AG09319 (cell line): ENCODE measurements around the gene AOC2.

Experiments
- DNase-seq: peaks from one replicate; pipeline ENCODE4 v3.0.0-alpha.2; 2010; ENCODE audit warnings: low read depth; ENCODE audit errors: extremely low read depth
- TF ChIP-seq, protein P1 (sequence below): IDR thresholded peaks from 2 replicates; pipeline ENCODE4 v1.5.1; 2011; ENCODE audit warnings: low read depth, mild to moderate bottlenecking, inconsistent platforms, low read length, moderate library complexity

Gene AOC2

DNA sequence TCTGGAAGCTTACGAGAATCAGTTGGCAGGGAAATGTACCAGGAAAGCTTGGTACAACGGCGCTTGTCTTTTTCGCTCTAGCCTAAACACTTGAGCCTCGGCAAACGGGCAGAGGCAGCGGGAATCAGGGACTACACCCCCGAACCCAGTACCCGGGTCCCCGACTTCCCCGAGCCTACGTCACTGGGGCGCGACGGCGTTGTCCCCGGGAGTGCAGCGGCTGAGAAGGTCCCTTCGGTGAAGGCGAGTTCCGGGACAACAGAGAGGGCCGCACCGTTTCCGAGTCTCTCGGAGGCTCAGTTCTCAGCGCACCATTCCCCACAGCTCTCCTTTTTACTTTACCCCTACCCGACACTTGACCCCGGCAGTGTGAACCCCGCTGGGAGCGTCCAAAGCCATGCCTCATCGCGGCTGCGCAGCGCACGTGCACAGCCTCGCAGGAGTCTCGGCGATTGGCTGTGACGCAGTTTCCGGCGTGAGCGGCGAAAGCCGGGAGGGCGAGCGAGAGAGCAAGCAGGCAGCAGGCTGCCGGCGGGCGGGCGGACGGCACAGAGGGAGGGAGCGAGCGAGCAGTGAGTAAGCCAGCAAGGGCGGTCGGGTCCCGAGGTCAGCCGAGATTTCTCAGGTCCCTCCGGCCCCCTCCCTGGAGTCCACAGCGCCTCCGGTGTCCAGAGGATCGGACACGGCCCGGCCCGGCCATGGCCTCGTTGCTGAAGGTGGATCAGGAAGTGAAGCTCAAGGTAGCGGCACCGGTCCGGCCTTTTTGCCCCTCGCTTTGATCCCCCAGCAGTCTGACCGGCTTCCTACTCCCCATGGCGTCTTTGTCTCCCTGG is 11.2 kb upstream of the AOC2 start, which contains the start of gene PSME3:
Gene PSME3 (plus strand): TSS at position 464 of the 833 bp plus-strand sequence. CDS start 235 bp downstream, at position 699.
- DNase-seq = no peak
- TF ChIP-seq, protein P1, sequence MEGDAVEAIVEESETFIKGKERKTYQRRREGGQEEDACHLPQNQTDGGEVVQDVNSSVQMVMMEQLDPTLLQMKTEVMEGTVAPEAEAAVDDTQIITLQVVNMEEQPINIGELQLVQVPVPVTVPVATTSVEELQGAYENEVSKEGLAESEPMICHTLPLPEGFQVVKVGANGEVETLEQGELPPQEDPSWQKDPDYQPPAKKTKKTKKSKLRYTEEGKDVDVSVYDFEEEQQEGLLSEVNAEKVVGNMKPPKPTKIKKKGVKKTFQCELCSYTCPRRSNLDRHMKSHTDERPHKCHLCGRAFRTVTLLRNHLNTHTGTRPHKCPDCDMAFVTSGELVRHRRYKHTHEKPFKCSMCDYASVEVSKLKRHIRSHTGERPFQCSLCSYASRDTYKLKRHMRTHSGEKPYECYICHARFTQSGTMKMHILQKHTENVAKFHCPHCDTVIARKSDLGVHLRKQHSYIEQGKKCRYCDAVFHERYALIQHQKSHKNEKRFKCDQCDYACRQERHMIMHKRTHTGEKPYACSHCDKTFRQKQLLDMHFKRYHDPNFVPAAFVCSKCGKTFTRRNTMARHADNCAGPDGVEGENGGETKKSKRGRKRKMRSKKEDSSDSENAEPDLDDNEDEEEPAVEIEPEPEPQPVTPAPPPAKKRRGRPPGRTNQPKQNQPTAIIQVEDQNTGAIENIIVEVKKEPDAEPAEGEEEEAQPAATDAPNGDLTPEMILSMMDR = no peak; the same call in 1 of the 2 replicates

DNA sequence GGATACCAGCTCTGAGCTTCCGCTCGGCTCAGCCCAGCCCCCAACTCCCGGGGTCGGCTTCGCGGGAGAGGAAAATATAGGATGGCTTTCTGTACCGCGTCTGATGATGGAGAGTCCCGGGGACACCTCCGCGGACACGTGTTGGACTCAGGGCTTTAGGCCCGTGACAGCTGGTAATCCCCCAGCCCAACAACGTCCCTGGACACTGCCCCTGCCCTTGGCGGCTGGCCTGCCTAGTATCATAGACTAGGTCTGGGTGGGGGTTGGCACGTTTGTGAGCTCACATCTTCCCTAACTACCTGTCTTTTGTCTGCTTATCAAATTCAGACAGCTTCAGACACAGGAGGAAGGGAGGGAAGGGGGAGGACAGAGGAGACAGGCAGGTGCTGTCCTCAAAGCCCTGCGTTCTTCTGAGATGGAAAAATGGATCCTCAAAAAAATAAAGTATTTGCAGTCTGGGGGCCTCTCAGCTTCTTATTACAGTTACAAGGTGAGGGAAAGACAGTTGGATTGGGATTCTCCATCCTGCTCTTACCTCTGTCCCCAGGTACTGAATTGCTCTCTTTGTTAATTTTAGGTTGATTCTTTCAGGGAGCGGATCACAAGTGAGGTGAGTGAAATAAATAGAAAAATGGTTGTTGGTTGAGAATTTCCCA is 10.5 kb upstream of the AOC2 start:
- TF ChIP-seq, protein P1 = no peak
- DNase-seq = no peak

DNA sequence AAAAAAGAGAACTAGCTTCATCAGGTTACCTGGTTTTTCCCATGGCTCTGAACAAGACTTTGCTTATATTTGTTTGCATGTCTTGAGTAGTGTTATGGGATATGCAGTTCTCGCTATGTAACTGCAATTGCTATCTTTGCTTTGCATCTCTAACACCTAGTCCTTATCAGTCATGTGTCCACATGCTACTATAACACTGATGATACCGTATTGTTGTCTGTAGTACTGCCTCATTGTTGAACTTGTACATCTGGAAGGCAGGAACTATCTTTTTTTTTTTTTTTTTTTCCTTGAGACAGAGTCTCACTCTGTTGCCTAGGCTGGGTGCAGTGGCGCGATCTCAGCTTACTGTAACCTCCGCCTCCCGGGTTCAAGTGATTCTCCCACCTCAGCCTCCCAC is 8.6 kb upstream of the AOC2 start:
- TF ChIP-seq, protein P1 = no peak
- no peak for DNase-seq

DNA sequence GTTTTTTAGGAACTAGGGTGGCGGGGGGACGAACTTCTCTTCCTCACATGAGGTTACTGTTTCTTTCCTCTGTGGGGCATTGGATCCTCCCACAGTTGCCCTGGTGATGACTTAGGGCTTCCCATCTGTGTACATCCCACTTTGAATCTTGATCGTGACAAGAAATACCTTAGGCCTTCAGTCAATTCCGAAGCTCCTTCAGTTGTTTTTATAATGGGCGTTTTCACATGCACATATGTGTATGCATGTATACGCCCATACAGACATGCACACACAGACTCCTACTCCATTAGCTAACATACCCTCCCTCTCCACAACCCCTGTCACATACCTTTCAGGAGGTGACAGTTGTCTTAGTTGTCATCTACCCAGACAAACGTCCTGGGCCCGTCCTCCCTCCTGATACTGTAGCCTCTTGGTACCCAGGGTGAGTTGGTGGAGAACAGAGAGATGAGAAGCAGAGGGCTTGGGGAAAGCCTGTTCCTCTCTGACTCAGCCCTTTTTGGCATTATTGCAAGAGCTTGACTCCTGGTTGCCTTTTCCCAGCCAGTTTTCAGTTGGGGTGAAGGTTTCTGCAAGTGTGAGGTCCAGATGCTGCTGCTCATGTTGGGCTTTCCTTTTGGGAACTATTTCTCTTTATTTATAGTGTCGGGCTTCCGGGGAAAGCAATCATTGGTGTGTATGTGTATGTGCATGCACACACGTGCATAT is 2.2 kb upstream of the AOC2 start:
- no peak for DNase-seq
- TF ChIP-seq, protein P1 = no peak

DNA sequence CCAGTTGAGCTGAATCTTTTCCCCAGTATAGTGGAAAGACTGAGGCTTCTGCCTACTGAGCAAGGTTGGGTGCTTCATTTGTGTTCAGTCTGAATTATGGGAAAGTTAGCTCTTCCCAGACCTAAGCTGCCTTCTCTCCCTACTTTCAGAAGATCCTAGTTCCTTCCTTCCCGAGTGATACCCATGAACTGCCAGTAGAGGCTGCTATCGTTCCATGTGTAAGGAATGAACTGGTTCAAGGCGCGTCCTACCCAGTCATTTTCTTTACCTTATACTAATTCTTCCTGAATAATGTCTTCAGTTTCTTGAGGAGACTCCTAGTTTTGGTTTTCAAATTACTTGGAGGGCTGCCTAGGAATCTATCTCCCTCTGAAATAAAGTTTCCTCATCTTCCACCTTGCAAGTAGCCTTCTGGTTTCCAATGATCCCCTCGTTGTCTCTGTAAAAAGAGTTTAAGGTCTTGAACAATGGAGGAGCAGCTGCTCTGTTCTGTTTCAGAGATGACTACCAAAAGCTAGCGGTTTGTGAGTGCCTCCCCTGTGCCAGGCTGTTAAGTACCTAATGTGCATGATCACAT is 934 bp upstream of the AOC2 start:
- peak; percentile 43 for DNase-seq
- TF ChIP-seq, protein P1 = peak; percentile 100

DNA sequence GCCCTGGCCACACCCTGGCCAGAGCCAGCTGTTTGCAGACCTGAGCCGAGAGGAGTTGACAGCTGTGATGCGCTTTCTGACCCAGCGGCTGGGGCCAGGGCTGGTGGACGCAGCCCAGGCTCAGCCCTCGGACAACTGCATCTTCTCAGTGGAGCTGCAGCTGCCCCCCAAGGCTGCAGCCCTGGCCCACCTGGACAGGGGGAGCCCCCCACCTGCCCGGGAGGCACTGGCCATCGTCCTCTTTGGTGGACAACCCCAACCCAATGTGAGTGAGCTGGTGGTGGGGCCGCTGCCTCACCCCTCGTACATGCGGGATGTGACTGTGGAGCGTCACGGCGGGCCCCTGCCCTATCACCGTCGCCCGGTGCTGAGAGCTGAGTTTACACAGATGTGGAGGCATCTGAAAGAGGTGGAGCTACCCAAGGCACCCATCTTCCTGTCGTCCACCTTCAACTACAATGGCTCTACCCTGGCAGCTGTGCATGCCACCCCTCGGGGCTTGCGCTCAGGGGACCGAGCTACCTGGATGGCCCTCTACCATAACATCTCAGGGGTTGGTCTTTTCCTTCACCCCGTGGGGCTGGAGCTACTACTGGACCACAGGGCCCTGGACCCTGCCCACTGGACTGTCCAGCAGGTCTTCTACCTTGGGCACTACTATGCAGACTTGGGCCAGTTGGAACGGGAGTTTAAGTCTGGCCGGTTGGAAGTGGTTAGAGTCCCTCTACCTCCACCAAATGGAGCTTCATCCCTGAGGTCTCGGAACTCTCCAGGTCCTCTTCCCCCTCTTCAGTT is 578 bp downstream of the AOC2 start:
- DNase-seq = no peak
- TF ChIP-seq, protein P1 = no peak
